HepG2 (cell line): ENCODE measurements around the gene CKMT2. TPM values are rescaled to one million over a fixed set of nuclear protein-coding genes. Genes with fewer than 3 reads are reported as not detected.
A peak's percentile ranks its signal among the peaks of the same experiment; 100 is the strongest.

Source experiments
- CBFB ChIP-seq: sonication (generic); formaldehyde crosslinking; IDR thresholded peaks from 2 replicates; pipeline ENCODE4 v1.4.0; 2020; ENCODE audit warnings: missing genetic modification reagents
- CENPT ChIP-seq: sonication (generic); formaldehyde crosslinking; IDR thresholded peaks from 2 replicates; pipeline ENCODE4 v1.8.0; 2022; ENCODE audit warnings: low read depth, mild to moderate bottlenecking, moderate library complexity, missing genetic modification reagents
- HDAC6 ChIP-seq: fragments of 200-600 bp; sonication (generic); IDR thresholded peaks from 2 replicates; pipeline ENCODE4 v1.7.0; 2017; ENCODE audit warnings: mild to moderate bottlenecking, antibody characterized with exemption, low read length, low read depth
- IKZF4 ChIP-seq: sonication (generic); formaldehyde crosslinking; IDR thresholded peaks from 2 replicates; pipeline ENCODE4 v1.5.1; 2020; ENCODE audit warnings: borderline replicate concordance, mild to moderate bottlenecking, low read depth, missing genetic modification reagents; ENCODE audit errors: not compliant biosample characterization
- PHF21A ChIP-seq: sonication (generic); formaldehyde crosslinking; IDR thresholded peaks from 2 replicates; pipeline ENCODE4 v1.5.0; 2020; ENCODE audit warnings: mild to moderate bottlenecking, missing genetic modification reagents
- RFX3 ChIP-seq: IDR thresholded peaks from 2 replicates; pipeline ENCODE4 v1.6.1; 2016; ENCODE audit warnings: missing biosample characterization, missing genetic modification reagents
- ZC3H13 ChIP-seq: sonication (generic); formaldehyde crosslinking; IDR thresholded peaks from 2 replicates; pipeline ENCODE4 v1.8.1; 2023; ENCODE audit warnings: mild to moderate bottlenecking, missing genetic modification reagents, moderate library complexity
- ZNF772 ChIP-seq: sonication (generic); formaldehyde crosslinking; IDR thresholded peaks from 2 replicates; pipeline ENCODE4 v1.5.0; 2020; ENCODE audit warnings: mild to moderate bottlenecking, missing genetic modification reagents
- polyA plus RNA-seq, 8 experiments: library from polyadenylated mRNA; depleted of rRNA in 3 of 8; stranded (reverse) in 7 of 8; unstranded in 1 of 8; fragments of >200 nt; fragmentation: Illumina TruSeq in 4 of 8; extraction: Trizol in 4 of 8; gene quantifications; 2 replicates each; pipeline versions ENCODE4 v1.2.1 to v1.2.3, GENCODE V29; 2011 to 2016; ENCODE audit warnings: low read depth in 4 of 8, missing spikeins in 1 of 8, mixed read lengths in 1 of 8; ENCODE audit not compliant: insufficient read depth in 1 of 8
- total RNA-seq, 5 experiments: library from RNA; depleted of rRNA; stranded (reverse); fragments of >200 nt; fragmentation: Illumina TruSeq; extraction: Trizol; gene quantifications; 2 replicates each; pipeline ENCODE4 v1.2.3, GENCODE V29; 2016; ENCODE audit warnings: low read depth in 1 of 5
- TF ChIP-seq, protein P1 (sequence below): sonication (generic); formaldehyde crosslinking; IDR thresholded peaks from 2 replicates; pipeline ENCODE4 v1.5.1; 2020; ENCODE audit warnings: mild to moderate bottlenecking, missing genetic modification reagents, borderline replicate concordance
- TF ChIP-seq, protein P2 (sequence below): sonication (generic); formaldehyde crosslinking; IDR thresholded peaks from 2 replicates; pipeline ENCODE4 v1.8.0; 2022; ENCODE audit warnings: mild to moderate bottlenecking, missing genetic modification reagents, moderate library complexity
- TF ChIP-seq, protein P3 (sequence below): sonication (generic); formaldehyde crosslinking; IDR thresholded peaks from 2 replicates; pipeline ENCODE4 v1.4.0; 2020; ENCODE audit warnings: missing genetic modification reagents
- TF ChIP-seq, protein P4 (sequence below): sonication (generic); formaldehyde crosslinking; IDR thresholded peaks from 2 replicates; pipeline ENCODE4 v1.4.0; 2020; ENCODE audit warnings: missing genetic modification reagents

Gene CKMT2
- total and polyA plus RNA-seq, 2 of the 13 experiments (the other 11 are each of a cell fraction or from before 2014, with no cell fraction given): 1.2 to 8.8 TPM

DNA sequence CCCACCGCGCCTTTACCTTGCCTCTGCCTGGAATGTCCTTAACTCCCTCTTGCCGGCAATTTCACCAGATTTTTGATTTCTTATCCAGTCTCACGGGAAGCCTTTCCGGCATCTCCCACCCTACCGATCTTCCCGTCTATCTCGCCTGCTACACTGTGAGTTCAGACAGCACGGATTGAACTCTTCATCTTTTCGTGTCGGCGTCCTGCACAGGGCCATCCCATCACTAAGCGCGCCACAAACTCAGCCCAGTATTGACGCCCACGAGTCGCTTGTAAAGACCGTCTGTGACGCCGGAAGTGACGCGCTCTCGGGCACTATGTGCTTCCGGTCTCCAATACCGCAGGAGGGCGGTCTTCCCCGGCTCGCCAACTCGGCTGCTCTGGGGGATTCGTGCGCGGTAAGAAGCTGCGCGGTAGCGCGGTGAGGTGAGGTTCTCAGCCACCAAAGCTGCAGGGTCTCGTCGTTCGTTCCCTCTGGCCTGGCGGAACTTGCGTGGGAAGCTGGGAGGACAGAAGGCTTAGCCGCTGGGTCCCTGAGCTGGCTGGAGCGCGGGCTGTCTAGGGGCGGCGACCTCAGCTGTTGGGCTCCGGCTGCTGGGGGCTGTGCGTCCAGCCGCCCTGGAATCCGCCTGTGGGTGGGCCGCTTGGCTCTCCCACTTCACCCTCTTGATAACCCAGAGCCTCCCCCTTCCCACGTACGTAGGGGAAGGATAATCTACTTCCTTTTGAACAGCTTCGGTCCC is 68.3 kb downstream of the CKMT2 start, which contains the start of gene ZCCHC9 (continued):
- TF ChIP-seq, protein P1, sequence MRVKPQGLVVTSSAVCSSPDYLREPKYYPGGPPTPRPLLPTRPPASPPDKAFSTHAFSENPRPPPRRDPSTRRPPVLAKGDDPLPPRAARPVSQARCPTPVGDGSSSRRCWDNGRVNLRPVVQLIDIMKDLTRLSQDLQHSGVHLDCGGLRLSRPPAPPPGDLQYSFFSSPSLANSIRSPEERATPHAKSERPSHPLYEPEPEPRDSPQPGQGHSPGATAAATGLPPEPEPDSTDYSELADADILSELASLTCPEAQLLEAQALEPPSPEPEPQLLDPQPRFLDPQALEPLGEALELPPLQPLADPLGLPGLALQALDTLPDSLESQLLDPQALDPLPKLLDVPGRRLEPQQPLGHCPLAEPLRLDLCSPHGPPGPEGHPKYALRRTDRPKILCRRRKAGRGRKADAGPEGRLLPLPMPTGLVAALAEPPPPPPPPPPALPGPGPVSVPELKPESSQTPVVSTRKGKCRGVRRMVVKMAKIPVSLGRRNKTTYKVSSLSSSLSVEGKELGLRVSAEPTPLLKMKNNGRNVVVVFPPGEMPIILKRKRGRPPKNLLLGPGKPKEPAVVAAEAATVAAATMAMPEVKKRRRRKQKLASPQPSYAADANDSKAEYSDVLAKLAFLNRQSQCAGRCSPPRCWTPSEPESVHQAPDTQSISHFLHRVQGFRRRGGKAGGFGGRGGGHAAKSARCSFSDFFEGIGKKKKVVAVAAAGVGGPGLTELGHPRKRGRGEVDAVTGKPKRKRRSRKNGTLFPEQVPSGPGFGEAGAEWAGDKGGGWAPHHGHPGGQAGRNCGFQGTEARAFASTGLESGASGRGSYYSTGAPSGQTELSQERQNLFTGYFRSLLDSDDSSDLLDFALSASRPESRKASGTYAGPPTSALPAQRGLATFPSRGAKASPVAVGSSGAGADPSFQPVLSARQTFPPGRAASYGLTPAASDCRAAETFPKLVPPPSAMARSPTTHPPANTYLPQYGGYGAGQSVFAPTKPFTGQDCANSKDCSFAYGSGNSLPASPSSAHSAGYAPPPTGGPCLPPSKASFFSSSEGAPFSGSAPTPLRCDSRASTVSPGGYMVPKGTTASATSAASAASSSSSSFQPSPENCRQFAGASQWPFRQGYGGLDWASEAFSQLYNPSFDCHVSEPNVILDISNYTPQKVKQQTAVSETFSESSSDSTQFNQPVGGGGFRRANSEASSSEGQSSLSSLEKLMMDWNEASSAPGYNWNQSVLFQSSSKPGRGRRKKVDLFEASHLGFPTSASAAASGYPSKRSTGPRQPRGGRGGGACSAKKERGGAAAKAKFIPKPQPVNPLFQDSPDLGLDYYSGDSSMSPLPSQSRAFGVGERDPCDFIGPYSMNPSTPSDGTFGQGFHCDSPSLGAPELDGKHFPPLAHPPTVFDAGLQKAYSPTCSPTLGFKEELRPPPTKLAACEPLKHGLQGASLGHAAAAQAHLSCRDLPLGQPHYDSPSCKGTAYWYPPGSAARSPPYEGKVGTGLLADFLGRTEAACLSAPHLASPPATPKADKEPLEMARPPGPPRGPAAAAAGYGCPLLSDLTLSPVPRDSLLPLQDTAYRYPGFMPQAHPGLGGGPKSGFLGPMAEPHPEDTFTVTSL (CRISPR knock-in tag): peak; percentile 59; the same call in 1 of the 2 replicates
- peak; percentile 86 for TF ChIP-seq PHF21A (CRISPR knock-in tag)
- peak; percentile 34; the same call in 1 of the 2 replicates for TF ChIP-seq ZC3H13 (CRISPR knock-in tag)
- TF ChIP-seq, protein P2, sequence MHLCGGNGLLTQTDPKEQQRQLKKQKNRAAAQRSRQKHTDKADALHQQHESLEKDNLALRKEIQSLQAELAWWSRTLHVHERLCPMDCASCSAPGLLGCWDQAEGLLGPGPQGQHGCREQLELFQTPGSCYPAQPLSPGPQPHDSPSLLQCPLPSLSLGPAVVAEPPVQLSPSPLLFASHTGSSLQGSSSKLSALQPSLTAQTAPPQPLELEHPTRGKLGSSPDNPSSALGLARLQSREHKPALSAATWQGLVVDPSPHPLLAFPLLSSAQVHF (CRISPR knock-in tag): no peak
- TF ChIP-seq IKZF4 (CRISPR knock-in tag): peak; percentile 66
- TF ChIP-seq, protein P3, sequence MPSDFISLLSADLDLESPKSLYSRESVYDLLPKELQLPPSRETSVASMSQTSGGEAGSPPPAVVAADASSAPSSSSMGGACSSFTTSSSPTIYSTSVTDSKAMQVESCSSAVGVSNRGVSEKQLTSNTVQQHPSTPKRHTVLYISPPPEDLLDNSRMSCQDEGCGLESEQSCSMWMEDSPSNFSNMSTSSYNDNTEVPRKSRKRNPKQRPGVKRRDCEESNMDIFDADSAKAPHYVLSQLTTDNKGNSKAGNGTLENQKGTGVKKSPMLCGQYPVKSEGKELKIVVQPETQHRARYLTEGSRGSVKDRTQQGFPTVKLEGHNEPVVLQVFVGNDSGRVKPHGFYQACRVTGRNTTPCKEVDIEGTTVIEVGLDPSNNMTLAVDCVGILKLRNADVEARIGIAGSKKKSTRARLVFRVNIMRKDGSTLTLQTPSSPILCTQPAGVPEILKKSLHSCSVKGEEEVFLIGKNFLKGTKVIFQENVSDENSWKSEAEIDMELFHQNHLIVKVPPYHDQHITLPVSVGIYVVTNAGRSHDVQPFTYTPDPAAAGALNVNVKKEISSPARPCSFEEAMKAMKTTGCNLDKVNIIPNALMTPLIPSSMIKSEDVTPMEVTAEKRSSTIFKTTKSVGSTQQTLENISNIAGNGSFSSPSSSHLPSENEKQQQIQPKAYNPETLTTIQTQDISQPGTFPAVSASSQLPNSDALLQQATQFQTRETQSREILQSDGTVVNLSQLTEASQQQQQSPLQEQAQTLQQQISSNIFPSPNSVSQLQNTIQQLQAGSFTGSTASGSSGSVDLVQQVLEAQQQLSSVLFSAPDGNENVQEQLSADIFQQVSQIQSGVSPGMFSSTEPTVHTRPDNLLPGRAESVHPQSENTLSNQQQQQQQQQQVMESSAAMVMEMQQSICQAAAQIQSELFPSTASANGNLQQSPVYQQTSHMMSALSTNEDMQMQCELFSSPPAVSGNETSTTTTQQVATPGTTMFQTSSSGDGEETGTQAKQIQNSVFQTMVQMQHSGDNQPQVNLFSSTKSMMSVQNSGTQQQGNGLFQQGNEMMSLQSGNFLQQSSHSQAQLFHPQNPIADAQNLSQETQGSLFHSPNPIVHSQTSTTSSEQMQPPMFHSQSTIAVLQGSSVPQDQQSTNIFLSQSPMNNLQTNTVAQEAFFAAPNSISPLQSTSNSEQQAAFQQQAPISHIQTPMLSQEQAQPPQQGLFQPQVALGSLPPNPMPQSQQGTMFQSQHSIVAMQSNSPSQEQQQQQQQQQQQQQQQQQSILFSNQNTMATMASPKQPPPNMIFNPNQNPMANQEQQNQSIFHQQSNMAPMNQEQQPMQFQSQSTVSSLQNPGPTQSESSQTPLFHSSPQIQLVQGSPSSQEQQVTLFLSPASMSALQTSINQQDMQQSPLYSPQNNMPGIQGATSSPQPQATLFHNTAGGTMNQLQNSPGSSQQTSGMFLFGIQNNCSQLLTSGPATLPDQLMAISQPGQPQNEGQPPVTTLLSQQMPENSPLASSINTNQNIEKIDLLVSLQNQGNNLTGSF (CRISPR knock-in tag): peak; percentile 72; the same call in 1 of the 2 replicates
- TF ChIP-seq RFX3: no peak
- TF ChIP-seq, protein P4, sequence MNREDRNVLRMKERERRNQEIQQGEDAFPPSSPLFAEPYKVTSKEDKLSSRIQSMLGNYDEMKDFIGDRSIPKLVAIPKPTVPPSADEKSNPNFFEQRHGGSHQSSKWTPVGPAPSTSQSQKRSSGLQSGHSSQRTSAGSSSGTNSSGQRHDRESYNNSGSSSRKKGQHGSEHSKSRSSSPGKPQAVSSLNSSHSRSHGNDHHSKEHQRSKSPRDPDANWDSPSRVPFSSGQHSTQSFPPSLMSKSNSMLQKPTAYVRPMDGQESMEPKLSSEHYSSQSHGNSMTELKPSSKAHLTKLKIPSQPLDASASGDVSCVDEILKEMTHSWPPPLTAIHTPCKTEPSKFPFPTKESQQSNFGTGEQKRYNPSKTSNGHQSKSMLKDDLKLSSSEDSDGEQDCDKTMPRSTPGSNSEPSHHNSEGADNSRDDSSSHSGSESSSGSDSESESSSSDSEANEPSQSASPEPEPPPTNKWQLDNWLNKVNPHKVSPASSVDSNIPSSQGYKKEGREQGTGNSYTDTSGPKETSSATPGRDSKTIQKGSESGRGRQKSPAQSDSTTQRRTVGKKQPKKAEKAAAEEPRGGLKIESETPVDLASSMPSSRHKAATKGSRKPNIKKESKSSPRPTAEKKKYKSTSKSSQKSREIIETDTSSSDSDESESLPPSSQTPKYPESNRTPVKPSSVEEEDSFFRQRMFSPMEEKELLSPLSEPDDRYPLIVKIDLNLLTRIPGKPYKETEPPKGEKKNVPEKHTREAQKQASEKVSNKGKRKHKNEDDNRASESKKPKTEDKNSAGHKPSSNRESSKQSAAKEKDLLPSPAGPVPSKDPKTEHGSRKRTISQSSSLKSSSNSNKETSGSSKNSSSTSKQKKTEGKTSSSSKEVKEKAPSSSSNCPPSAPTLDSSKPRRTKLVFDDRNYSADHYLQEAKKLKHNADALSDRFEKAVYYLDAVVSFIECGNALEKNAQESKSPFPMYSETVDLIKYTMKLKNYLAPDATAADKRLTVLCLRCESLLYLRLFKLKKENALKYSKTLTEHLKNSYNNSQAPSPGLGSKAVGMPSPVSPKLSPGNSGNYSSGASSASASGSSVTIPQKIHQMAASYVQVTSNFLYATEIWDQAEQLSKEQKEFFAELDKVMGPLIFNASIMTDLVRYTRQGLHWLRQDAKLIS (CRISPR knock-in tag): 0 out of 2 replicates have a peak, but pooled peaks have one; percentile 7
- 0 out of 2 replicates have a peak, but pooled peaks have one; percentile 33 for TF ChIP-seq CENPT (CRISPR knock-in tag)
- TF ChIP-seq CBFB (CRISPR knock-in tag): peak; percentile 88
- TF ChIP-seq ZNF772 (CRISPR knock-in tag): peak; percentile 73
- no peak for TF ChIP-seq HDAC6
